GM12878 (cell line): Measurements from ENCODE around the gene BMPR2. TPM values are rescaled to one million over a fixed set of nuclear protein-coding genes. Genes with fewer than 3 reads are reported as not detected.

Experiments
- ASH2L ChIP-seq: fragments of 300-600, 200-600 bp; sonication (generic); IDR thresholded peaks from 2 replicates; pipeline ENCODE4 v1.6.1; 2017; ENCODE audit warnings: low read depth, mild to moderate bottlenecking, borderline replicate concordance
- POLR2AphosphoS5 ChIP-seq: IDR thresholded peaks from 2 replicates; pipeline ENCODE4 v1.6.1; 2011; ENCODE audit warnings: mild to moderate bottlenecking, low read length, inconsistent platforms
- RELA ChIP-seq: fragments of 450-650 bp; IDR thresholded peaks from 2 replicates; pipeline ENCODE4 v1.8.0; 2014; ENCODE audit warnings: borderline replicate concordance; ENCODE audit not compliant: partially characterized antibody
- ZBED1 ChIP-seq: IDR thresholded peaks from 2 replicates; pipeline ENCODE4 v1.6.1; 2016; ENCODE audit warnings: borderline replicate concordance
- polyA plus RNA-seq, 11 experiments: library from polyadenylated mRNA; depleted of rRNA in 4 of 11; unstranded in 6 of 11; stranded (reverse) in 5 of 11; fragments of >200 nt; fragmentation: Nextera tagmentation in 4 of 11; fragmentation: Illumina TruSeq in 1 of 11; extraction: Ambion mirVana in 4 of 11; extraction: Trizol in 1 of 11; gene quantifications; 1 replicate in 1 of 11; 2 replicates in 10 of 11; pipeline versions ENCODE4 v1.2.1 to v1.2.3, GENCODE V29; 2011 to 2016; ENCODE audit warnings: inconsistent platforms in 2 of 11, missing spikeins in 2 of 11, low read depth in 1 of 11
- total RNA-seq, 4 experiments: library from RNA; depleted of rRNA in 3 of 4; stranded (reverse); fragments of >200 nt in 3 of 4; fragmentation: Illumina TruSeq in 1 of 4; extraction: Trizol in 1 of 4; gene quantifications; 2 replicates each; pipeline versions ENCODE4 v1.2.1 to v1.2.3, GENCODE V29; 2013 to 2021
- TF ChIP-seq, protein P1 (sequence below): fragments of 450-650 bp; IDR thresholded peaks from 2 replicates; pipeline ENCODE4 v1.6.1; 2018; ENCODE audit warnings: borderline replicate concordance, mild to moderate bottlenecking; ENCODE audit not compliant: partially characterized antibody
- TF ChIP-seq, protein P2 (sequence below): fragments of 450-650 bp; IDR thresholded peaks from 2 replicates; pipeline ENCODE4 v1.6.1; 2016; ENCODE audit warnings: mild to moderate bottlenecking, moderate library complexity, borderline replicate concordance
- TF ChIP-seq, protein P3 (sequence below): IDR thresholded peaks from 2 replicates; pipeline ENCODE4 v1.6.1; 2011; ENCODE audit warnings: borderline replicate concordance, low read depth, mild to moderate bottlenecking, moderate library complexity, low read length; ENCODE audit not compliant: insufficient read depth, poor library complexity, severe bottlenecking
- TF ChIP-seq, protein P4 (sequence below): fragments of 450-650 bp; formaldehyde crosslinking; IDR thresholded peaks from 2 replicates; pipeline ENCODE4 v1.4.0; 2020; ENCODE audit warnings: mild to moderate bottlenecking, moderate library complexity
- TF ChIP-seq, protein P5 (sequence below): fragments of 450-650 bp; conservative IDR thresholded peaks from 2 replicates; pipeline ENCODE4 v1.6.1; 2017; ENCODE audit warnings: mild to moderate bottlenecking, moderate library complexity
- TF ChIP-seq, protein P6 (sequence below), 3 experiments: IDR thresholded peaks in 2 of 3; conservative IDR thresholded peaks in 1 of 3; 2 replicates each; pipeline ENCODE4 v1.5.1; 2011; ENCODE audit warnings: low read depth in 3 of 3, low read length in 3 of 3, mild to moderate bottlenecking in 3 of 3, control low read depth in 2 of 3, moderate library complexity in 2 of 3, inconsistent platforms in 1 of 3, mixed read lengths in 1 of 3; ENCODE audit not compliant: control insufficient read depth in 2 of 3, insufficient read depth in 1 of 3; ENCODE audit errors: extremely low read depth in 1 of 3

The BMPR2 gene
- total and polyA plus RNA-seq, 10 of the 15 experiments (the other 5 are each of a cell fraction or from before 2014, with no cell fraction given): 2.4 to 33.0 (median 7.1) TPM

DNA sequence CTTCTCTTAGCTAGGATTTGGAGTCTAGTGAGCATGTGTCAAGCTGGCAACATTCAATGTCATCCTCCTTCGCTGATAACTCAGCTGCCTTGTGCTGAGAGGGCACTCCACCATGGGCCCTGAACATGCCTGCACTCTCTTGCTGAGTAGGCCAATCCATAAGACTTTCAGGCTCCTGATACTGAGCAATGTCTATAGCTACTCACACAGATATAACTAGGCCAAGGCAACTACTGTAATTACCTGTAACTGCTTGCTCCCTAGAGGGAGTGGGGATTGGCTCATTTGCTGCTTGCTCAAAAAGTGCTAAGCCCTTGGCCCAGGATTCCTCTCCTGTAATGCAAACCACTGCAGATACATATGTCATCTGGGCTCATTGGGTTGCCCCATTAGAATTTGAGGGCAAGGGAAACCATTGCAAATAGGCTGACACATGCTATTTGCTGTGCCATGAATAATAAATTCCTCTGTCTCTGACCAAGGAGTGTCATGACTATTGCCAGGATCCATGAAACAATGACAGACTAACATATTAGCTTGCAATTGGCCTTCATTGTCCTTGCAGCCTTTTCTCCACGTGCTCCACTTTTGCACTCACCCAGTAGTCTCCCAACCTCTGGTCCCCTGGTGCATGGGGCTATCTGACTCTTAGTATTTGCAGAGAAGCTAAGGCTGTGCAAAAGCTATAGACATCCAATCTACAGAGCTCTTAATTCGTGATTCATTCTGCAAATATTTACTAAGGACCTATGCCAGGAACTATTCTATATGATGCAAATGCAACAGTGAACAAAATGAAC lies 36.9 kb upstream of the BMPR2 start (continued):
- TF ChIP-seq, protein P1, sequence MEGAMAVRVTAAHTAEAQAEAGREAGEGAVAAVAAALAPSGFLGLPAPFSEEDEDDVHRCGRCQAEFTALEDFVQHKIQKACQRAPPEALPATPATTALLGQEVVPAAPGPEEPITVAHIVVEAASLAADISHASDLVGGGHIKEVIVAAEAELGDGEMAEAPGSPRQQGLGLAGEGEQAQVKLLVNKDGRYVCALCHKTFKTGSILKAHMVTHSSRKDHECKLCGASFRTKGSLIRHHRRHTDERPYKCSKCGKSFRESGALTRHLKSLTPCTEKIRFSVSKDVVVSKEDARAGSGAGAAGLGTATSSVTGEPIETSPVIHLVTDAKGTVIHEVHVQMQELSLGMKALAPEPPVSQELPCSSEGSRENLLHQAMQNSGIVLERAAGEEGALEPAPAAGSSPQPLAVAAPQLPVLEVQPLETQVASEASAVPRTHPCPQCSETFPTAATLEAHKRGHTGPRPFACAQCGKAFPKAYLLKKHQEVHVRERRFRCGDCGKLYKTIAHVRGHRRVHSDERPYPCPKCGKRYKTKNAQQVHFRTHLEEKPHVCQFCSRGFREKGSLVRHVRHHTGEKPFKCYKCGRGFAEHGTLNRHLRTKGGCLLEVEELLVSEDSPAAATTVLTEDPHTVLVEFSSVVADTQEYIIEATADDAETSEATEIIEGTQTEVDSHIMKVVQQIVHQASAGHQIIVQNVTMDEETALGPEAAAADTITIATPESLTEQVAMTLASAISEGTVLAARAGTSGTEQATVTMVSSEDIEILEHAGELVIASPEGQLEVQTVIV: no peak
- TF ChIP-seq, protein P2, sequence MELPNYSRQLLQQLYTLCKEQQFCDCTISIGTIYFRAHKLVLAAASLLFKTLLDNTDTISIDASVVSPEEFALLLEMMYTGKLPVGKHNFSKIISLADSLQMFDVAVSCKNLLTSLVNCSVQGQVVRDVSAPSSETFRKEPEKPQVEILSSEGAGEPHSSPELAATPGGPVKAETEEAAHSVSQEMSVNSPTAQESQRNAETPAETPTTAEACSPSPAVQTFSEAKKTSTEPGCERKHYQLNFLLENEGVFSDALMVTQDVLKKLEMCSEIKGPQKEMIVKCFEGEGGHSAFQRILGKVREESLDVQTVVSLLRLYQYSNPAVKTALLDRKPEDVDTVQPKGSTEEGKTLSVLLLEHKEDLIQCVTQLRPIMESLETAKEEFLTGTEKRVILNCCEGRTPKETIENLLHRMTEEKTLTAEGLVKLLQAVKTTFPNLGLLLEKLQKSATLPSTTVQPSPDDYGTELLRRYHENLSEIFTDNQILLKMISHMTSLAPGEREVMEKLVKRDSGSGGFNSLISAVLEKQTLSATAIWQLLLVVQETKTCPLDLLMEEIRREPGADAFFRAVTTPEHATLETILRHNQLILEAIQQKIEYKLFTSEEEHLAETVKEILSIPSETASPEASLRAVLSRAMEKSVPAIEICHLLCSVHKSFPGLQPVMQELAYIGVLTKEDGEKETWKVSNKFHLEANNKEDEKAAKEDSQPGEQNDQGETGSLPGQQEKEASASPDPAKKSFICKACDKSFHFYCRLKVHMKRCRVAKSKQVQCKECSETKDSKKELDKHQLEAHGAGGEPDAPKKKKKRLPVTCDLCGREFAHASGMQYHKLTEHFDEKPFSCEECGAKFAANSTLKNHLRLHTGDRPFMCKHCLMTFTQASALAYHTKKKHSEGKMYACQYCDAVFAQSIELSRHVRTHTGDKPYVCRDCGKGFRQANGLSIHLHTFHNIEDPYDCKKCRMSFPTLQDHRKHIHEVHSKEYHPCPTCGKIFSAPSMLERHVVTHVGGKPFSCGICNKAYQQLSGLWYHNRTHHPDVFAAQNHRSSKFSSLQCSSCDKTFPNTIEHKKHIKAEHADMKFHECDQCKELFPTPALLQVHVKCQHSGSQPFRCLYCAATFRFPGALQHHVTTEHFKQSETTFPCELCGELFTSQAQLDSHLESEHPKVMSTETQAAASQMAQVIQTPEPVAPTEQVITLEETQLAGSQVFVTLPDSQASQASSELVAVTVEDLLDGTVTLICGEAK: no peak
- TF ChIP-seq, protein P3, sequence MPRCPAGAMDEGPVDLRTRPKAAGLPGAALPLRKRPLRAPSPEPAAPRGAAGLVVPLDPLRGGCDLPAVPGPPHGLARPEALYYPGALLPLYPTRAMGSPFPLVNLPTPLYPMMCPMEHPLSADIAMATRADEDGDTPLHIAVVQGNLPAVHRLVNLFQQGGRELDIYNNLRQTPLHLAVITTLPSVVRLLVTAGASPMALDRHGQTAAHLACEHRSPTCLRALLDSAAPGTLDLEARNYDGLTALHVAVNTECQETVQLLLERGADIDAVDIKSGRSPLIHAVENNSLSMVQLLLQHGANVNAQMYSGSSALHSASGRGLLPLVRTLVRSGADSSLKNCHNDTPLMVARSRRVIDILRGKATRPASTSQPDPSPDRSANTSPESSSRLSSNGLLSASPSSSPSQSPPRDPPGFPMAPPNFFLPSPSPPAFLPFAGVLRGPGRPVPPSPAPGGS: no peak
- TF ChIP-seq ZBED1: no peak
- no peak for TF ChIP-seq RELA
- TF ChIP-seq ASH2L: no peak
- TF ChIP-seq, protein P4, sequence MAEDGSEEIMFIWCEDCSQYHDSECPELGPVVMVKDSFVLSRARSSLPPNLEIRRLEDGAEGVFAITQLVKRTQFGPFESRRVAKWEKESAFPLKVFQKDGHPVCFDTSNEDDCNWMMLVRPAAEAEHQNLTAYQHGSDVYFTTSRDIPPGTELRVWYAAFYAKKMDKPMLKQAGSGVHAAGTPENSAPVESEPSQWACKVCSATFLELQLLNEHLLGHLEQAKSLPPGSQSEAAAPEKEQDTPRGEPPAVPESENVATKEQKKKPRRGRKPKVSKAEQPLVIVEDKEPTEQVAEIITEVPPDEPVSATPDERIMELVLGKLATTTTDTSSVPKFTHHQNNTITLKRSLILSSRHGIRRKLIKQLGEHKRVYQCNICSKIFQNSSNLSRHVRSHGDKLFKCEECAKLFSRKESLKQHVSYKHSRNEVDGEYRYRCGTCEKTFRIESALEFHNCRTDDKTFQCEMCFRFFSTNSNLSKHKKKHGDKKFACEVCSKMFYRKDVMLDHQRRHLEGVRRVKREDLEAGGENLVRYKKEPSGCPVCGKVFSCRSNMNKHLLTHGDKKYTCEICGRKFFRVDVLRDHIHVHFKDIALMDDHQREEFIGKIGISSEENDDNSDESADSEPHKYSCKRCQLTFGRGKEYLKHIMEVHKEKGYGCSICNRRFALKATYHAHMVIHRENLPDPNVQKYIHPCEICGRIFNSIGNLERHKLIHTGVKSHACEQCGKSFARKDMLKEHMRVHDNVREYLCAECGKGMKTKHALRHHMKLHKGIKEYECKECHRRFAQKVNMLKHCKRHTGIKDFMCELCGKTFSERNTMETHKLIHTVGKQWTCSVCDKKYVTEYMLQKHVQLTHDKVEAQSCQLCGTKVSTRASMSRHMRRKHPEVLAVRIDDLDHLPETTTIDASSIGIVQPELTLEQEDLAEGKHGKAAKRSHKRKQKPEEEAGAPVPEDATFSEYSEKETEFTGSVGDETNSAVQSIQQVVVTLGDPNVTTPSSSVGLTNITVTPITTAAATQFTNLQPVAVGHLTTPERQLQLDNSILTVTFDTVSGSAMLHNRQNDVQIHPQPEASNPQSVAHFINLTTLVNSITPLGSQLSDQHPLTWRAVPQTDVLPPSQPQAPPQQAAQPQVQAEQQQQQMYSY: no peak
- TF ChIP-seq, protein P5, sequence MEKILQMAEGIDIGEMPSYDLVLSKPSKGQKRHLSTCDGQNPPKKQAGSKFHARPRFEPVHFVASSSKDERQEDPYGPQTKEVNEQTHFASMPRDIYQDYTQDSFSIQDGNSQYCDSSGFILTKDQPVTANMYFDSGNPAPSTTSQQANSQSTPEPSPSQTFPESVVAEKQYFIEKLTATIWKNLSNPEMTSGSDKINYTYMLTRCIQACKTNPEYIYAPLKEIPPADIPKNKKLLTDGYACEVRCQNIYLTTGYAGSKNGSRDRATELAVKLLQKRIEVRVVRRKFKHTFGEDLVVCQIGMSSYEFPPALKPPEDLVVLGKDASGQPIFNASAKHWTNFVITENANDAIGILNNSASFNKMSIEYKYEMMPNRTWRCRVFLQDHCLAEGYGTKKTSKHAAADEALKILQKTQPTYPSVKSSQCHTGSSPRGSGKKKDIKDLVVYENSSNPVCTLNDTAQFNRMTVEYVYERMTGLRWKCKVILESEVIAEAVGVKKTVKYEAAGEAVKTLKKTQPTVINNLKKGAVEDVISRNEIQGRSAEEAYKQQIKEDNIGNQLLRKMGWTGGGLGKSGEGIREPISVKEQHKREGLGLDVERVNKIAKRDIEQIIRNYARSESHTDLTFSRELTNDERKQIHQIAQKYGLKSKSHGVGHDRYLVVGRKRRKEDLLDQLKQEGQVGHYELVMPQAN: no peak
- TF ChIP-seq, protein P6, sequence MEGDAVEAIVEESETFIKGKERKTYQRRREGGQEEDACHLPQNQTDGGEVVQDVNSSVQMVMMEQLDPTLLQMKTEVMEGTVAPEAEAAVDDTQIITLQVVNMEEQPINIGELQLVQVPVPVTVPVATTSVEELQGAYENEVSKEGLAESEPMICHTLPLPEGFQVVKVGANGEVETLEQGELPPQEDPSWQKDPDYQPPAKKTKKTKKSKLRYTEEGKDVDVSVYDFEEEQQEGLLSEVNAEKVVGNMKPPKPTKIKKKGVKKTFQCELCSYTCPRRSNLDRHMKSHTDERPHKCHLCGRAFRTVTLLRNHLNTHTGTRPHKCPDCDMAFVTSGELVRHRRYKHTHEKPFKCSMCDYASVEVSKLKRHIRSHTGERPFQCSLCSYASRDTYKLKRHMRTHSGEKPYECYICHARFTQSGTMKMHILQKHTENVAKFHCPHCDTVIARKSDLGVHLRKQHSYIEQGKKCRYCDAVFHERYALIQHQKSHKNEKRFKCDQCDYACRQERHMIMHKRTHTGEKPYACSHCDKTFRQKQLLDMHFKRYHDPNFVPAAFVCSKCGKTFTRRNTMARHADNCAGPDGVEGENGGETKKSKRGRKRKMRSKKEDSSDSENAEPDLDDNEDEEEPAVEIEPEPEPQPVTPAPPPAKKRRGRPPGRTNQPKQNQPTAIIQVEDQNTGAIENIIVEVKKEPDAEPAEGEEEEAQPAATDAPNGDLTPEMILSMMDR (IDR thresholded peaks at IDR 0.05 in 2 of 3, conservative IDR thresholded peaks at IDR 0.05 in 1 of 3; ENCODE audit: control insufficient read depth in 2 of 3, extremely low read depth in 1 of 3, insufficient read depth in 1 of 3, low read depth in 3 of 3, low read length in 3 of 3): no peak
- TF ChIP-seq POLR2AphosphoS5: no peak
- TF ChIP-seq, all 136 proteins: peak for 0
